K562 (cell line): Measurements from ENCODE around the gene F8A1. TPM values are rescaled to one million over a fixed set of nuclear protein-coding genes. Genes with fewer than 3 reads are reported as not detected.
A peak's percentile ranks its signal among the peaks of the same experiment; 100 is the strongest.

Source experiments
- ATF7 ChIP-seq: fragments of 450-650 bp; IDR thresholded peaks from 2 replicates; pipeline ENCODE4 v1.7.1; 2014; ENCODE audit warnings: mild to moderate bottlenecking, moderate library complexity
- GABPA ChIP-seq: fragments of 200-800 bp; sonication (Bioruptor generic); conservative IDR thresholded peaks from 2 replicates; pipeline ENCODE4 v1.6.1; 2016; ENCODE audit warnings: low read depth, missing genetic modification characterization, missing compliant biosample characterization
- HLTF ChIP-seq: fragments of 450-650 bp; IDR thresholded peaks from 2 replicates; pipeline ENCODE4 v1.6.1; 2016
- MYC ChIP-seq, 2 experiments: fragments of 250-450 bp in 1 of 2; sonication (Bioruptor Pico) in 1 of 2; IDR thresholded peaks; 2 replicates each; pipeline versions ENCODE4 v1.5.1 to v1.6.1; 2012 to 2021; ENCODE audit warnings: low read depth in 2 of 2, borderline replicate concordance in 1 of 2, improper control_type of control experiment in 1 of 2, low read length in 1 of 2, mild to moderate bottlenecking in 1 of 2, moderate library complexity in 1 of 2
- MYNN ChIP-seq, 2 experiments: sonication (generic); formaldehyde crosslinking in 1 of 2; IDR thresholded peaks; 2 replicates each; pipeline versions ENCODE4 v1.5.0 to v1.6.1; 2016 to 2020; ENCODE audit warnings: antibody characterized with exemption in 1 of 2, missing genetic modification reagents in 1 of 2
- RAD21 ChIP-seq, 2 experiments: fragments of 250-450 bp in 1 of 2; fragments of 450-650 bp in 1 of 2; sonication (Bioruptor Pico) in 1 of 2; formaldehyde crosslinking in 1 of 2; IDR thresholded peaks in 1 of 2; conservative IDR thresholded peaks in 1 of 2; 2 replicates each; pipeline versions ENCODE4 v1.4.0 to v1.8.0; 2020 to 2022; ENCODE audit warnings: mild to moderate bottlenecking in 2 of 2, moderate library complexity in 1 of 2
- SMC3 ChIP-seq: conservative IDR thresholded peaks from 2 replicates; pipeline ENCODE4 v1.6.1; 2011; ENCODE audit warnings: low read depth, low read length, improper control_type of control experiment; ENCODE audit not compliant: insufficient read depth
- SREBF2 ChIP-seq: sonication (generic); formaldehyde crosslinking; IDR thresholded peaks from 2 replicates; pipeline ENCODE4 v1.4.0; 2020; ENCODE audit warnings: mild to moderate bottlenecking, missing genetic modification reagents
- TCF3 ChIP-seq: sonication (generic); formaldehyde crosslinking; IDR thresholded peaks from 2 replicates; pipeline ENCODE4 v1.4.0; 2020; ENCODE audit warnings: mild to moderate bottlenecking, missing genetic modification reagents
- TSC22D4 ChIP-seq: fragments of 450-650 bp; IDR thresholded peaks from 2 replicates; pipeline ENCODE4 v1.6.1; 2016; ENCODE audit warnings: missing genetic modification characterization, missing biosample characterization, control low read depth
- ZKSCAN3 ChIP-seq: fragments of 250-450 bp; sonication (Bioruptor Pico); IDR thresholded peaks from 2 replicates; pipeline ENCODE4 v1.4.0; 2020
- ZNF354B ChIP-seq: fragments of 250-450 bp; sonication (Bioruptor Pico); IDR thresholded peaks from 2 replicates; pipeline ENCODE4 v1.4.0; 2020
- polyA plus RNA-seq, 8 experiments: library from polyadenylated mRNA; depleted of rRNA in 4 of 8; stranded (reverse) in 5 of 8; unstranded in 3 of 8; fragments of >200 nt; fragmentation: Nextera tagmentation in 2 of 8; fragmentation: Illumina TruSeq in 1 of 8; extraction: Ambion mirVana in 2 of 8; extraction: Trizol in 1 of 8; gene quantifications; 2 replicates each; pipeline versions ENCODE4 v1.2.1 to v1.2.3, GENCODE V29; 2011 to 2014; ENCODE audit warnings: inconsistent platforms in 1 of 8, missing spikeins in 1 of 8
- total RNA-seq, 7 experiments: library from RNA; depleted of rRNA in 6 of 7; stranded (reverse); fragments of >200 nt in 6 of 7; fragmentation: Illumina TruSeq in 2 of 7; extraction: Trizol in 2 of 7; gene quantifications; 2 replicates each; pipeline versions ENCODE4 v1.2.1 to v1.2.3, GENCODE V29; 2011 to 2021; ENCODE audit warnings: low replicate concordance in 1 of 7
- TF ChIP-seq, protein P1 (sequence below): sonication (generic); formaldehyde crosslinking; IDR thresholded peaks from 2 replicates; pipeline ENCODE4 v1.8.0; 2023; ENCODE audit warnings: missing genetic modification reagents, mild to moderate bottlenecking, borderline replicate concordance

The F8A1 gene
- total and polyA plus RNA-seq, 9 of the 15 experiments (the other 6 are each of a cell fraction or from before 2014, with no cell fraction given), result 0.11 to 0.27 TPM; not detected in 7

DNA sequence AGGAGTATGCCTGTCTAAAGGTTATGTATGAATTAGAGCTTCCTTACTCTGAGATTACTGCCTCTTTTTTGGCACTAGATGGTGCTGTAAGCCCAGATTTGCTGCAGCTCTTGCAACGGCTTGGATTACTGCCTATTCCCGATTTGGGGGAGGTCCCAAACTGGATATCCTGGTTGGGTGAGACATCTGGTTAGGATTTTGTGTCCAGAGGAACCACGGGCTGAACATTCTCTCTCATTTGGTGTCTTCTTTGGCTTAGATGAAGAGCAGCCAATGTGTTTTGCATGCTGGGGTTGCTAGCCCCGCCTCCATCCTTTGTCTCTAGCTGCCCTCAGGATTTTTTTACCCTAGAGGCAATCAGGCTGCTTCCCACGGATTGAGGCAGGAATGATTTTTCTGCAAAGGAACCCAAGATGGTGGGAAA is 31.9 kb downstream of the F8A1 start (continued):
- TF ChIP-seq, protein P1, sequence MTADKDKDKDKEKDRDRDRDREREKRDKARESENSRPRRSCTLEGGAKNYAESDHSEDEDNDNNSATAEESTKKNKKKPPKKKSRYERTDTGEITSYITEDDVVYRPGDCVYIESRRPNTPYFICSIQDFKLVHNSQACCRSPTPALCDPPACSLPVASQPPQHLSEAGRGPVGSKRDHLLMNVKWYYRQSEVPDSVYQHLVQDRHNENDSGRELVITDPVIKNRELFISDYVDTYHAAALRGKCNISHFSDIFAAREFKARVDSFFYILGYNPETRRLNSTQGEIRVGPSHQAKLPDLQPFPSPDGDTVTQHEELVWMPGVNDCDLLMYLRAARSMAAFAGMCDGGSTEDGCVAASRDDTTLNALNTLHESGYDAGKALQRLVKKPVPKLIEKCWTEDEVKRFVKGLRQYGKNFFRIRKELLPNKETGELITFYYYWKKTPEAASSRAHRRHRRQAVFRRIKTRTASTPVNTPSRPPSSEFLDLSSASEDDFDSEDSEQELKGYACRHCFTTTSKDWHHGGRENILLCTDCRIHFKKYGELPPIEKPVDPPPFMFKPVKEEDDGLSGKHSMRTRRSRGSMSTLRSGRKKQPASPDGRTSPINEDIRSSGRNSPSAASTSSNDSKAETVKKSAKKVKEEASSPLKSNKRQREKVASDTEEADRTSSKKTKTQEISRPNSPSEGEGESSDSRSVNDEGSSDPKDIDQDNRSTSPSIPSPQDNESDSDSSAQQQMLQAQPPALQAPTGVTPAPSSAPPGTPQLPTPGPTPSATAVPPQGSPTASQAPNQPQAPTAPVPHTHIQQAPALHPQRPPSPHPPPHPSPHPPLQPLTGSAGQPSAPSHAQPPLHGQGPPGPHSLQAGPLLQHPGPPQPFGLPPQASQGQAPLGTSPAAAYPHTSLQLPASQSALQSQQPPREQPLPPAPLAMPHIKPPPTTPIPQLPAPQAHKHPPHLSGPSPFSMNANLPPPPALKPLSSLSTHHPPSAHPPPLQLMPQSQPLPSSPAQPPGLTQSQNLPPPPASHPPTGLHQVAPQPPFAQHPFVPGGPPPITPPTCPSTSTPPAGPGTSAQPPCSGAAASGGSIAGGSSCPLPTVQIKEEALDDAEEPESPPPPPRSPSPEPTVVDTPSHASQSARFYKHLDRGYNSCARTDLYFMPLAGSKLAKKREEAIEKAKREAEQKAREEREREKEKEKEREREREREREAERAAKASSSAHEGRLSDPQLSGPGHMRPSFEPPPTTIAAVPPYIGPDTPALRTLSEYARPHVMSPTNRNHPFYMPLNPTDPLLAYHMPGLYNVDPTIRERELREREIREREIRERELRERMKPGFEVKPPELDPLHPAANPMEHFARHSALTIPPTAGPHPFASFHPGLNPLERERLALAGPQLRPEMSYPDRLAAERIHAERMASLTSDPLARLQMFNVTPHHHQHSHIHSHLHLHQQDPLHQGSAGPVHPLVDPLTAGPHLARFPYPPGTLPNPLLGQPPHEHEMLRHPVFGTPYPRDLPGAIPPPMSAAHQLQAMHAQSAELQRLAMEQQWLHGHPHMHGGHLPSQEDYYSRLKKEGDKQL (CRISPR knock-in tag), result no peak
- TF ChIP-seq HLTF (no peak), MYNN (IDR thresholded peaks at IDR 0.05) (no peak), MYNN (CRISPR knock-in tag; IDR thresholded peaks at IDR 0.05) (no peak), SREBF2 (CRISPR knock-in tag) (no peak), SMC3 (peak; percentile 61), TCF3 (CRISPR knock-in tag) (no peak), ZNF354B (no peak), ATF7 (peak; percentile 18; the same call in 1 of the 2 replicates), MYC (IDR thresholded peaks at IDR 0.05; ENCODE audit: low read depth, low read length) (no peak), MYC (CRISPR knock-in tag; IDR thresholded peaks at IDR 0.05; ENCODE audit: borderline replicate concordance, low read depth) (no peak), TSC22D4 (tag) (no peak), GABPA (tag) (no peak), ZKSCAN3 (CRISPR knock-in tag) (no peak), RAD21 (CRISPR knock-in tag; conservative IDR thresholded peaks at IDR 0.05 in 1 of 2, IDR thresholded peaks at IDR 0.05 in 1 of 2) (peak; percentile 59 to 87)
